Head of caudate nucleus (tissue), 42 donors: ENCODE data around the gene TMEM86A.

Source experiments
- DNase-seq, 42 donors: peaks; one replicate each; pipeline versions ENCODE4 v3.0.0 to v3.0.0-alpha.2; 2020 to 2021; ENCODE audit warnings: mixed read lengths in 7 of 42
- intact Hi-C: fragments of 100-400 bp; cut with DNase I; formaldehyde crosslinking; loops from one replicate; pipeline ENCODE4 v1.15.0; 2022

The TMEM86A gene

GRCh38 chr11:18743900-18744514 is 45.4 kb downstream of the TMEM86A start:
- DNase-seq = peak in 41 of 42 donors; percentile 31 to 90 (median 71)
- intact Hi-C loops = no loop called here

- DNase-seq = peak; percentile 48 to 94 (median 78)
- intact Hi-C loops = no loop called here
These were observed 46.7 kb downstream of the TMEM86A start for GRCh38 chr11:18745251-18745650.

DNA sequence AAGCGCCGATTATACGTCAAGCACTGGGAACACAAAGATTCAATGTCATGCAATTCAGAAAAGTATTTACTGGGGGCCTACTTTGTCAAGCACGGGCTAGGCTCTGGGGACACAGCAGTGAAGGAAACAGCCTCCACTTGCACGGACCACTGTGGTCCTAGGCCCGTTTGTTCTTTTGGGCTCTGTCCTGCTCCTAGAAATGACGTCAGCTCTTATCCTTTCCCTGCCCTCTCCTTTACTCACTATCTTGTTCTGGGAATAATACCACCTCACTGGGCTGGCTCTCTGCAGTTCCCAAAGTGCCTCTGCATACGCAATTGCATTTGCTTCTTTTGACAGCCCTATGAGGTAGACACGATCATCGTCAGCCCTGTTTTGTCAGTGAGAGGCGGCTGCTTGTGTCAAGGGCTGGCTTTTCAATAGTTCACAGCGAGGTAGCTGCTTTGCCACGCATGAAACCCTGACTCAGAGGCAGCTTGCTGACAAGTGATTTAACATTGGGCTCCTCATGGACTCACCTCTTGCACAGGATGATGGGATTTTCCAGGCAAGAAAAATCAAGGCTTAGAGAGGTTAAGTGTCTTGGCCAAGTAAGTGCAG is 50.3 kb downstream of the TMEM86A start:
- intact Hi-C loops = no loop called here
- peak in 41 of 42 donors; percentile 44 to 97 (median 79) for DNase-seq

DNA sequence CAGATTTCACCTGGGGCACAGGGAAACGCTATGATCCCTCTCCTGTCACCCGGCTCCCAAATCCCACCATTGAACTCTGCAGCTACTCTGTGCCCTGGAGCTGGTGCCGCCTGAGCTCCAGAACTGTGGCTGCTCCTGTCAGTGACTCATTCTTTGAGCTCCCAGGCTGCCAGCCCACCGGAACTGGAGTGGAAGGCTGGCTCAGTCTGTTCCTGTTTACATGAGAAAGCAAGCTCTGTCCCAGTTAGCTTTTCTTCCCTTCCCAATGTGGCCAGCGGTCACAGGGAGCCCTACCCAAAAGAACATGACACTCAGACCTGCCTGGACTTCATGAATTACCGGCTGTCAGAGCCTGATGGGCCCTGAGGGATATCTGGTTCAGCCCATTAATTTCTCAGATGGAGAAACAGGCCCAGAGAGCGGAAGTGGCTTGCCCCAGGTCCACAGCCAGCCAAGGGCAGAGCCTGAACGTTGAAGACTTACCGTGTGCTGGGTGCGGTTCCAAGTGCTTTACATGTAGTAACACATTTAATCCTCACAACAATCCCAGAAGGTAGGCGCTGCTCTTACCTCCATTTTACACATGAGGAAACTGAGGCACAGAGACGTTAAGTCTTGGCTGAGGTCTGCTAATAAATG is 51.2 kb downstream of the TMEM86A start:
- DNase-seq = peak; percentile 40 to 94 (median 71)
- intact Hi-C loops = no loop called here

DNA sequence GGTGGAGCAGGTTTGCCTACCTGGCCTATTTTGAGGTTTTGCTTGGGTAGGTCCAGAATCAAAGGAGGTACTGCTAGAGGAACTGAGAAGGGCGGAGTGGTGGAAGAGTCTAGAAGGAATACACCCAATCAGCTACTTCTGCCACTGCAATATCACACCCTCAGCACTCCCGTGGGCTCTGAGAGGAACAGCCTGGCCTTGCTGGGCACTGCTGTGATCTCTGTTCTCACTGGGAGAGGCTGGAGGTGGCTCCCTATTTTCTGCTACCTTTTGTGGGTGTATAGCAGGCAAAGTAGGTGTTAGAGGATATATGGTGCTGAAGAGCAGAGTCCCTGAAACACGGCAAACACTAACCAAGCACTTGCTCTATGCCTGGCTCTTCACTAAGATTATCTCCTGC is 52.4 kb downstream of the TMEM86A start:
- intact Hi-C loops = no loop called here
- peak in 4 of 42 donors; percentile 55 to 70 (median 68) for DNase-seq

DNA sequence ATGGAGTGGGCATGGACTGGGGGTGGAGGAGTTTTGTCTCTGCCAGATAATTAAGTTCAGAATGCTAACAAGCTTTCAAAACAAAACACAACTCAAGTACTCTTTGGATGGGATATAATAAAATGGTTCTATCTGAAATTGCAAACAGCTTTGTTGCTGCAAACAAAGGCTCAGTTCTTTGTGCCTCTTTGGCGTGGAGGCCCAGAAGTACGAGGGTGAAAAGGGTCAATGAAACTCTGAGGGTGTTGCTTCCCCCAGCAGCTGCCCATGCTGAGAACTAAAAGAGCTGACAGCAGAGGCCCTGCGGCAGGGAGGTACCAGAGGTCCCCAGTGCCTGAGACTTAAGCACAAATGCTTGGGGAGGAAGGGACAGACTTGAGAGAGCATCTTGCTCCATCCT is 53.9 kb downstream of the TMEM86A start:
- DNase-seq = peak in 2 of 42 donors; percentile 27 to 38
- intact Hi-C loops = no loop called here

GRCh38 chr11:18754308-18754707 is 55.7 kb downstream of the TMEM86A start:
- intact Hi-C loops = no loop called here
- no peak for DNase-seq
